ENCODE data around the gene BFSP2.

The BFSP2 gene

DNA sequence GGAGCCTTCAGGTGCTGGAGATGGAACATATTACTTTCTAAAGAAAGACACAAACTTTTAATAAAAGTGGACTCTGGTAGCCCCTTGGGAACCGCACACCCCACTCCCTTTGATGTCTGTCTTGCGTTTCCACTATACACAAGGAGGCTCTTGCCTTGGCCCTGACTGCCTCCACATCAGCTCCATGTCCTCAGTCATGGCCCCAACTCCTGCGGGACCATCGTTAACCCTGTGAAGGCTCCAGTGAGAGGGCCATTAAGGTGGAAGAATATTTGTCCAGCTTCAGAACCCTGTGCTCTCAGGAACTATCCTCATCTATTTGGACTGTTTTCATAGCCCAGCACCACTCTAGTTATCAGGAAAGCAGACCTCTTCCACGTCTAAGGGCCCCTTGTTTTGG, 16.1 kb upstream of the BFSP2 start:
- no peak for DNase-seq (ENCODE audit: low read depth in 2 of 2)

DNA sequence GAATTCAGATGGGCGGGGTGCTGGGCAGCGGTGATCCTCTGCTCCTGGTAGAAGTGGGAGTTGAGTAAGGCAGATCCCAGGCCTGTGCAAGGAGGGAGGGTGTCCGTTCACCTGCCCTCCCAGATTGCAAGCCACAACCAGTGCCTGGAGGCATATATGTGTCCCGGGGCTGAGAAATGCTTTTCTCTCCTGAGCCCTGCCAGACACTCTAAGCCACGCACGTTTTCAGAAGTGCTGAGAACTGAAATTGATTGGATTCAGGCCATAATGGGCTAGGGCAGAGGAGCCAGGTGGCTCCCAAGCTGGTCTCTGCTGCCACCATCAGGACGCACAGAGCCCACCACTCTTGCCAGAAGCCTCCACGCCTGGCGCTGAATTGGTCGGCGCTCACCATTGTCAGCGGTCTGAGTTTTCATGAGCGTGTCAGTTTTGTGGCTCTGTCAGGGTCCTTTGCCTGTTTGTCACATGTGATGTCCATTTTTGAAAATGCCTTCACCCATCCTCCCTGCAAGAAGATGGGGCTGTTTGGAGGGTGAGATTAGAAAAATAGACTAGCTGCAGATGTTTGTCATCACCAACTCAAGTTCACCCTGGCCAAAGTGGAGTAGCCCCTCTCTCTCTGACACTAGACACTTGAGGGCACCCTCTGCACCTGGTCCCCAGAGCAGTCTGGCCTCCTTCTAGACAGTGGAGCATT, 15.4 kb upstream of the BFSP2 start:
- DNase-seq (ENCODE audit: low read depth in 2 of 2) = no peak

DNA sequence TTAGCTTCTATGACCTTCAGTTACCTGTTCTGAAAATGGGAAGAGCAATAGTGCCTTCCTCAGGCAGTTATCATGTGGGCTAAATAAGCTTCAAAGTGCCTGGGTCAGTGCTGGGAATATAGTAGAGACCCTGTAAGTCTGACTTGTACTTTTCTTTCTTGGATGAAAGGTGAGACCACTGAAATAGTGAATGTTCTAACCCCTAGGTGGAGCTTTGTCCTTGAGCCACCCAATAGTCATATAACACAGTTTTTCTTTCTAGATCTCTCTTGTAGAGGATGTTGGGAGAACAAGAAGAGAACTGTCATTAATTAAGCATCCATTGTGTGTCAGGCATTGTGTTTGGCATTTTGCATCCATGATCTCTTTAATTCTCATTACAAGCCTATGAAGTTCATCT, 13.0 kb upstream of the BFSP2 start:
- DNase-seq (ENCODE audit: low read depth in 2 of 2) = no peak

DNA sequence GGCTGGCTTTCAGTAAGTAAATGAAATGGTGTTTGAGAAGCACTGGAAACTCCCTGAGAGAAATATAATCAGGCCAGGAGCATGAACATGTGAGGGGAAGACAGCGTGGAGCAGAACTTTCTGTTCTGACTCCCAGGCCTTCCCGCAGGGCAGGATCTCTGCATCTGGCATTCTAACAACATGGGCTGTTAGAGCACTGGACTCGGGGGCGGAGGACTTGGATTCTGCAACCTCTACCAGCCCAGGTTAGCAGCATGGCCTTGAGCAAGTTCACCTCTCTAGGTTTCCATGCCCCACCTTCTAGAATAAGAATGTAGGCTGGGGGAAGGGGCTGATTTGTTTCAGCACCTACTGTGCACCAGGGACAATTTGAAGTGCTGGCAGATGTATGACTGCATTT, 12.5 kb upstream of the BFSP2 start:
- no peak for DNase-seq (ENCODE audit: low read depth in 2 of 2)

DNA sequence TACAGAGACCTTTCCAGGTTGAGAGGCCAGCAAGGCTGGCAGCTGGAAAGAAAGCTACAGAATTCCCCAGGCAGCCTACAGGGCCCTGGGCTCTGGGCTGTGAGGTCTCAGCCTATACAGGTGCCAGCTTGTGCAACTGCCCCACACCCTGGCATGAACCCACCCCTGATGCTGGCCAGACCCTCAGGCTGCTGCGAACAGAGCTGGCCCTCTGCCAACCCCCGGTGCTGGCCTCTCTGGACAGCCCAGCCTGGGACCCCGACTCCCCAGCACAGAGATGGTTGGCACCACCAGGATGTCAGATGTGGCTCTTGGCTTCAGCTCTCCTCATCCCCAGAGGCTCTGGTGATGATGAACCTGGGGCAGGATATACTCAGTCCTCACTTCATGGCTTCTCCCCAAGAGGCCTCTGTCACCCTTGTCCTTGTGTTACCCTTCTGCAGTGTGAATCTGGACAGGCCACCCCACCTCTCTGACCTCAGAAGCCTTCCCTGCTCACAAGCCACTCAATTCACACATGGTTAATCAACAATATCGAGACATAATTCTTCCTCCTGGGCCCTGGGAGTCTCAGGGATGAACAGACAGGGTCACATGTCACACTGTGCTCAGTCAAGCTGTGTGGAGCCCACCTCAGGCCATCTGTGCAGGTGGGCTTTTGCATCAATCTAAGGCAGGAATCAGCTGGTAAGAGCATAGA, 11.0 kb upstream of the BFSP2 start:
- no peak for DNase-seq (ENCODE audit: low read depth in 2 of 2)

DNA sequence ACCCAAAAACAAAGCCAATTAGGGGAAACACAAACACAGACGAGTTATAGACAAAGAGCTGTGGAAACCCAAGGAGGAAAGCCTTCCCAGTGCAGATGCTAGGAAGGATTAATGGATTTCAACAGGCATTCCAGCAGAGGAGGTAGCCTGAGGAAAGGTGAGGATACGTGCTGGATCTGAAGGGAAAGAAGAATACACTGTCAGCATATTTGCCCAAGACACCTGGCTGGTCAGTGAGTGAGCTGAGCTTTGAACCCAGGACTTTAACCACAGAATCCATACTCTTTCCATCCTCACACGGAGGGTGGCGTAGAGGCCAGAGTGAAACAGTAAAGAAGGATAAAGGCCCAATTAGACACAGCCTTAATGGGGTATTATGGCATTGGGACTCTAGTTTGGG, 9.1 kb upstream of the BFSP2 start:
- no peak for DNase-seq (ENCODE audit: low read depth in 2 of 2)

DNA sequence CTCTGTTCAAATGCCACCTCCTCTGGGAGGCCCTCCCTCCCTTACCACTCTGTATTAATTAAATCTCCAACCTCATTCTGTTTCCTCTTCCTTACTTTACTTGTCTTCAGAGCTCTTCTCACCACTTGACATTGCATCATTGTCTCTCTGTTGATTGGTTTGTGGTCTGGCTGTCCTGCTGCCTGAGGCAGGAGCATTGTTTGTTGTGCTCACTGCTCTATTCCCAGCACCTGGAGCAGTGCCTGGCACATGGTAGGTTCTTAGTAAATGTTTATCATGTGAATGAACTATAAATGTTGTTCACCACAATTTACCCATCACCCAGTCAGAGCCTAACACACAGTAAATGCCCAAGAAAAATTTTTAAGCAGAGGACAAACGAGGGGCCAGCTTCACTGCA, 6.7 kb upstream of the BFSP2 start:
- no peak for DNase-seq (ENCODE audit: low read depth in 2 of 2)

DNA sequence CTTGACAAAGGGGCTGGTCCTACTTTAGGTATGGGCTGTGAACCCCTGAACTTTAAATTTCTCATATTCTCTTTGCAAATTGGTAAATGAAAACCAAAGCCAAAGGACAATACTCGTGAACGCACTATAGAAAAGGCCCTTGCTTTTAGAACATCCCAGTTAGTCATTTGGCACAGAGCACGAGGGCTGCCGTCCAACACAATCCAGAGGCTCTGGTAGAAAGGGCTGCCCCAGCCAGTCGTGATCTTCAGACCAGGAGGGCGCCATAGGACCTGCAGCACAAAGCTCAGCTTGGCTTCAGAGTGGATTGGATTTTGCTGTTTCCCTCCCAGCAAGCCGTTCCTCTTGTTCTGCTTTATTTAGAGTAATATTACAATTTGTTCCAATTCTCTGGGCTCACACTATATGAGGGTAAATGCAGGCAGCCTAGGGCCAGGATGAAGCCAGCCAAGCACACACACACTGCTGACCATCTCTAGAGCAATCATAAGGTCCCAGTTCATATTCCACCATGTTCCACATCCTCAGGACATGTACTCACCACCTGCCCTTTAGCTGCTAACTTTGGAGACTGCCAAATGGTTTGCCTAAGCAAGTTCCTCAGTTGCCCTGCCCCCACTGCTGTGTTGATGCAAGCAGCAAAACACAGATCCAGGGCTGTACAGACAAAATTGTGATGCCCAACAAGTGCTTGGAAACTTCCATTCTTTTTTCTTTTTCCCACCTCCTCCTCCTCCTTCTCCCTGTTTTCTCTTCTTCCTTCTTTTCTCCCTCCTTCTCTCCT, 6.0 kb upstream of the BFSP2 start:
- DNase-seq (ENCODE audit: low read depth in 2 of 2) = no peak

DNA sequence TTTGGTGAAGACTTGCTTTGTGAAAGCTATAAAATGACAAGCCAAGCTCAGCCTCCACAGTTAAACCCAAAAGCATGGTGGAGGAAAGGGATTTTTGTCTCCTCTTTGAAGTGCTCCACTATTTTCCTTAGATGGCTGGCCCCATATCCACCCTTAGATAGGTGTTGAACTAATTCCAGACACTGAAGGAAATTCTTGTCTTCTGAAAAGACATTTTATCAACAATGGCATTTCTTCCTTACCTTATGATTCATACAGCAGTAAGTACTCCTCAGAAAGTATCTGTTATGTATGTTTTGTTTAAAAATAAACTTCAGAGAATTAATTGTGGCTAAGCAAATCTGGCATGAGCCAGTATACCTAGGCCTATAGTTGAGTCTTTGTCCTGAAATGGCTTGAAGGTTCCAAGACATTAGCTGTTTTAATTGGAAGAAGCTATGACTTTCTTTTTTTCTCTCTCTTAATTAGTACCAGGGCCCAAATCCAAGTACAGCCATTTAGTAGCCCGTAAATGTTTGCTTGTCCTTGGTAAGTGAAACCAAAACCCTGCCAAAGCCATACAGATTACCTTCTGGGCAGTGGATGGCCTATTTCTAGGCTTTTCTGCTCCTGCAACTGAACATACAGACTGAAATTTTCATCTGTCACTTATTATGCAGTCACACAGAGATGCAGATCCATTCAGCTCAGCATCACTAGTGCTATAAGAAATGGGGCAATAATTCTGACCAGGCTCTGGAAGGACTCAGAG, 5.1 kb upstream of the BFSP2 start:
- no peak for DNase-seq (ENCODE audit: low read depth in 2 of 2)

DNA sequence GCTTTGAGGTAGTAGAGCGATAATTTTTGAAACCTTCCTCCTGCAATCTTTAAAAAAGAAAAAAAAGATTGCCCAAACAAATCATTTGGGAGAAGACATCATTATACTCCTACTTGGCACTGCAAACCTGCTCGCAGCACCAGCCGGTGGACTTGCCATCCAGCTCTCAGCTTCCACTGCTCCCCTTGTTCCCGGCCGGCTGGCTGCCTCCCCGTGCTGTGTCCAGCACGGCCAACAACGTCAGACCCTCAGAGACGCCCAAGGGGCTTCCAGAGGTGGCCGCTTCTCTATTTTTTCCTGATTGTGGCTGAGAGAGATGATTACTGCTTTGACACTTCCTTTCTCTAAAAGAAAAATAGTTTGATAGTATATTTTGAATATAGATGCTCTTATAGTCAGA, 3.0 kb upstream of the BFSP2 start:
- DNase-seq (ENCODE audit: low read depth in 2 of 2) = no peak

DNA sequence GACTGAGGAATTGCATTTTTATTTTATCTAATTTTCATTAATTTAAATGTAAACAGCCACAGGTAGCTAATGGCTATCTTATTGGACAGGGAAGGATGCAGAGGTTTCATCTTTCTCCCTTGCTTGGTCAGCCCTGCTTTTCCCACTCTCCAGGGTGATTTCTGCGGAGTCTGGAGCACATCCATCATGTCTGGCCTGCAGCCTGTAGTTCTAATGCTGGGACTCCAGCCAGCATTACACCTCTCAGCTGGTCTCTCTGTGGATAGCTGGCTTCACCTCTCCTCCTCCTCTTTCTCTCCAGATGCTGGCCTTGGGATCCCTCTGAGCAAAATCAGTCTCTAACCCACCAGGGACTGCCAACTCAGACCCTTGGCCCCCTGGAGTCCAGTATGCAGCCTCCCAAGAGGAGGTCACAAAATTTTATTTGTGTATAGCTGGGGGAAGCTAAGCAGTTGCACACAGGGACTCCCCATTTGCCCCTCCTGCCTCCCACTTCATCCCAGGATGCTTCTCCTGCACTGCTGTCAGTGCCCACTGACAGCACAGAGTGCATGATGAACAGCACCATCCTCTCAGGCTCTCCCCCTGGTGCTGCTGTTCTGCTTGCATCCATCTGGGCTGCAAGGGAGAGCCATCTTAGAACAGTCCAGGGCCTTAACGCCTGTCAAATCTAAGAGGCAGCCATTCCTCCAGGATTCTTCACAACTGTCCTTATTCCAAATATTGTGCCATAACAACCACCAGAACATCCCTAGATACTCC, 1.7 kb downstream of the BFSP2 start:
- DNase-seq (ENCODE audit: low read depth in 2 of 2) = no peak

DNA sequence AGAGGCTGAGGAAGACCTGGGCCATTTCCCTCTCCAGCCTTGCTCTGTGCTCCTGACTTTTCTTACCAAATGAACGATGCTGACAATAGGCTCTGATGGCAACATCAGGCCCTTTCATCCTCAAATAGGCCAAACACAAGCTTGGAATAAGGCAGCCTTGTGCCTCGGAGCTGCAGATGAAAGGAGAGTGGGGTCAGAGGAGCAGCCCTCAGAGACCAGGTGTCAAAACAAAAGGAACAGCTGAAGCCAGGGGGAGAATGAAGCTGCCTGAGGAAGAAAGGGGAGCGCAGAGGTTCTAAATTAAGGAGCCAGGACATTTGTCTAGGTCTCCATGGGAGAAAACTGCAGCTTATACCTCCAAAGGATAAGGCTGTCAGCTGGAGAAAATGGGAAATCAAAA, 5.1 kb downstream of the BFSP2 start:
- no peak for DNase-seq (ENCODE audit: low read depth in 2 of 2)

DNA sequence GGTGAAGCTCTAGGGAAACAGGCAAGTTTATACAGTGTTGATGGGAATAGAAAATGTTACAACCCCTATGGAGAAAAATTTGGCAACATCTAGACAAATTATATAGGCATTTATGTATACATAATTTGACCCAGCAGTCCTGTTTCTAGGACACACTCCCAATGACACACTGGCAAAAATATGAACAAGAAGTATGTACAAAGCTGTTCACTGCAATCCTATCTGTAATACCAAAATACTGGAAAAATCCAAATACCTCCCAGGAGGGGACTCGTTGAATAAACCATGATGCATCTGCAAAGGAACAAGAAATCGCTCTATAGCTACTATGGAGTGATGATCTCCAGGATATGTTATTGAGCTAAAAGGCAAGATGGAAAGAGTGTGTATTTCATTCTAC, 8.5 kb downstream of the BFSP2 start:
- DNase-seq (ENCODE audit: low read depth in 2 of 2) = no peak

DNA sequence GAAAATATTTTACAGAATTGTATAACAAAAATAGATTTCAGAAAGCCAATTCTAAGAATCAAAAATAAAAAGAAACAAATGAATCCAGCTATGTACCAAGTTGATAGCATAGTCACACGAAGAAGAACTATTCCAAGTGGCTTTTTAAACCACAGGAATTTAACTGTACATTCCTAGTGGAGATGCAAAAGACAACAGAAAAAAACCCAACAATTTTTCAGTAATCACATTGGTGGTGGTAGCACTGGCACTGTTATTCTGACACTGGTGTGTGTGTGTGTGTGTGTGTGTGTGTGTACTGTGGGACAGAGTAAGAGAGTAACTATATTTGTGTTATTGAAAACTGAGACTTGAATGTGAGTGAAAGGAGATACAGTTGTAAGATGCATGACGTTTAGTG, 9.1 kb downstream of the BFSP2 start:
- DNase-seq (ENCODE audit: low read depth in 2 of 2) = no peak

DNA sequence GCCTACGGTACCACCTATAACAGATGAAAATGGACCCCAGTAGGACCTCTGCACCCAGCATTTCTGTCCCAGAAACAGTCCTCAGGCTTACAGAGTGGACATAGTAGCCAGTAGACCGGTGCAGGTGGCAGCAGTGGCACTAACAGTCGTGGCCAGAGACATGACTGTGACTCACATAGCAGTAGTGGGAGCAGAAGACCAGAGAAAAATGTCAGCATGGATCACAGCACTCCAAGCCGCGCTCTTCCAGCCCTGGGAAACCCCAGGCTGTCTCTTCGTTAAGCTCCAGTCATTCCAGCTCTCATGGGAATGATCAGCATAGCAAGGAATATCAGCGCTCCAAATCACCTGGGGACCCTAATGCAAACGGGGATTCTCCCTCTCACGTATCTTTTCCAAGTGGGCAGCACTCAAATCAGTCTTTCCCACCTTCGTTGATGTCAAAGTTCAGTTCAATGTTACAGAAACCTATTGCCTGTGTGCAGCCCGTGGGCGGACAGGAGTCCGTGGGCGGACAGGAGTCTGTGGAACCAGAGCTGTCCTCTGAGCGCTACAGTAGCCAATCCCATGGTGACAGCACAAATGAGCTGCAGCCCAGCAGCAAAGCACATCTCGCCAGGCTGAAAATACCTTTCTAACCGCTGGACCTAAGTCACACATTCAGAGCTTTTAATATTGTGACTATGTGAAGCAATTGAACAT, 10.5 kb downstream of the BFSP2 start:
- no peak for DNase-seq (ENCODE audit: low read depth in 2 of 2)

DNA sequence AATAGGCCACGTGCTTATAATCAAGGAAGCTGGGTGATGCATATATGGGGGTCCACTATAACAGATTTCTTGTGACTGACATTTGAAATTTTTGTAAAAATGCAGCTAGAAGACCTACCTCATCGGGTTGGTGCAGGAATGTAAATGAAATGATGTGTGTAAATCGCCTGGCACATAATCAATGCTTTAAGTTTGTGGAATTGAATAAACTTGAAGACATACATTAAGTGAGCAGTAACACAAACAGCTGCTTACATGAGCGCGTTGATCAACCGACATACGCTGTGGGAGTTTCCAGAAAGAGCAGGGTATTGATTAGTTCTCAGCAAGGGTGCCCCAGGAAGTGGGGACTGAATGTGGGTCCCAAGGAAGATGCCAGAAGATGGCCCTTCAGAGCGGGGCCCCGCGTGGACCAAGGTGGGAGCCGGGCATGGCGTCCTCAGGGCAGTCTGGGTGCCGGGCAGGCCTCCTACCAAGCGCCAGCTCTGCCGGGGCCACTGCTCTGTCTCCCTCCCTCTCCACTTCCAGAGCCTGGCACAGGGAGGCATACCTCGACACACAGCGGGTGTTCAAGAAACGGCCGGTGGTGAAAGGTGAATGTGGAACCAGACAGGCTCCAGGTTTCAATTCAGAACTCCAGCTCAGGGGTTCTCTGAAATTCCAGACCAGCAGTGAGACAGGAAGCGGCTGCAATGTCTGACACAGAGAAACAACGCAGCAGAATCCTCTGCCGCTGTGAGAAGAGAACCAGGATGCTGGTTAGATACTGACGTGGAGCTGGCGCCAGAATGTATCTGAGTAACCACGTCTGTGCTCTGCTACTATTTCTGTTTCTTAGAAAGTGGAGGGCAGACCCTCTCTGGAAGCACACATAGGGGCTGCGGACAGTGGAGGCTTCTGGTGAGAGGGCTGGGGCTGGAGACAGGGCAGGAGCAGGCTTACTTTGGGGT, 12.6 kb downstream of the BFSP2 start:
- DNase-seq (ENCODE audit: low read depth in 2 of 2) = no peak

DNA sequence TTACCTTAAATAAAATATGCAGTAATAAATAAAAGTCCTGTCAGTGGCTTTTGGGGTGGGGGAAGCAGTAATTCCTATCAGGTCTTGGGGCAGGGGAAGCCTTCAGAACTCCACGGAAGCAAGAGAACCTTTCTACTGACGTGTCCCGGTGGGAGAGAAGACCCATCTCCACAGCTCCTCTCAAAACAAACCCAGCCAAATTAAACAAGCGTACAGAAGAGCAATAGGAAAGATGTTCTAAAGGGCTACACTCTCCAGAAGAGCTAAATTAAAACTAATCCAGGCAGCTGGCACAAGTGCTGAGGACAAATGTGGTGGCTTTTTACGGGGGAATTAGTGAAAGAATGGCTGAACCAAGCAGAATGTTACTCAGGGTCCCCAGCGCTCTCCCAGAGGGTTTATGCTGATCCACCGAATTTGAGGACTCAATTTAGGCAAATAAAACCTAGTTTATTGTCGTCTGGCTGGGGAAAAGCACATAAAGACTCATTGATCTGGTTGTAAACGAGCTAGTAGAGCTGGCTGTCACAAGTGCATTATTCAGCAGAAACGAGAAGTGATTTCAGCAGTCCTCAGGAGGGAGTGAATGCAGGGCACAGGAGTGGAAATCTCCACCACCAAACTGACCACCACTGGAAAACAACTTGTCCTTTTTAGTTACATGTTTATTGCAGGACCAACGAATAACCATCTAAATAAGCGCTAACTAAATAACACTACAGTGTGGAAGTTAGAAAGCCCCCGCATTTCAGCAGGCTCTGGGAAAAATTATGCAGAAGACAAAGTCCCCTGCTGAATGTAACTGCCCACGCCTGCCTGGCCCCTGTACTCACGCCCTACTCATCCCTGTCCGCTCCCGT, 13.5 kb downstream of the BFSP2 start:
- no peak for DNase-seq (ENCODE audit: low read depth in 2 of 2)

DNA sequence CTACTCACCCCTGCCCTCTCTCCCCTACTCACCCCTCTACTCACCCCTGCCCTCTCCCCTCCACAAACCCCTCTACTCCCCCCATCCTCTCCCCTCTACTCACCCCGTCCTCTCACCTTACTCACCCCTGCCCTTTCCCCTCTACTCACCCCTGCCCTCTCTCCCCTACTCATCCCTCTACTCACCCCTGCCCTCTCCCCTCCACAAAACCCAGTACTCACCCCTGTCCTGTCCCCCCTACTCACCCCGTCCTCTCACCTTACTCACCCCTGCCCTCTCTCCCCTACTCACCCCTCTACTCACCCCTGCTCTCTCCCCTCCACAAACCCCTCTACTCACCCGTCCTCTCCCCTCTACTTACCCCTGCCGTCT, 14.2 kb downstream of the BFSP2 start:
- DNase-seq (ENCODE audit: low read depth in 2 of 2) = no peak

DNA sequence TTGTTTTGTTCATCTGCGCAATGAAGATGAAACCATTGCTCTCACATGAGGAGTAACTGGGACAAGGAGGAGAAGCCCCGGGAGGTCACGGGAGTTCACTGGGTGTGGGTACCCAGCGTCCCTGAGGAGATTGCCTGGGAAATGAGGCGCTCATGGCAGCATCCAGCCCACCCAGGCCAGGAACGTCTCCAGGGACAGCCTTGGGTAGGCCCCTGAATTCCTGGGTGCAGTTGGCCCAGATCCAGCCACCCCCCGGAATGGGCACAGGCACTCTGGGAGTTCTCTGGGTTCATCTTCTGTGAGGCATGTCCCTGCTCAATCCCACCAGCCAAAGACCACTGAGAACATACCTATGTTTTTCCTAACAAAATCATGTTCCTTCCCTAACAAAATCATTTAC, 18.5 kb downstream of the BFSP2 start:
- no peak for DNase-seq (ENCODE audit: low read depth in 2 of 2)
